ENCODE results near the gene ZNF385C. TPM values are rescaled to one million over a fixed set of nuclear protein-coding genes. Genes with fewer than 3 reads are reported as not detected.

The ZNF385C gene
- total RNA-seq, 2 donors from 2014 or later: 1.4 to 2.1 TPM

DNA sequence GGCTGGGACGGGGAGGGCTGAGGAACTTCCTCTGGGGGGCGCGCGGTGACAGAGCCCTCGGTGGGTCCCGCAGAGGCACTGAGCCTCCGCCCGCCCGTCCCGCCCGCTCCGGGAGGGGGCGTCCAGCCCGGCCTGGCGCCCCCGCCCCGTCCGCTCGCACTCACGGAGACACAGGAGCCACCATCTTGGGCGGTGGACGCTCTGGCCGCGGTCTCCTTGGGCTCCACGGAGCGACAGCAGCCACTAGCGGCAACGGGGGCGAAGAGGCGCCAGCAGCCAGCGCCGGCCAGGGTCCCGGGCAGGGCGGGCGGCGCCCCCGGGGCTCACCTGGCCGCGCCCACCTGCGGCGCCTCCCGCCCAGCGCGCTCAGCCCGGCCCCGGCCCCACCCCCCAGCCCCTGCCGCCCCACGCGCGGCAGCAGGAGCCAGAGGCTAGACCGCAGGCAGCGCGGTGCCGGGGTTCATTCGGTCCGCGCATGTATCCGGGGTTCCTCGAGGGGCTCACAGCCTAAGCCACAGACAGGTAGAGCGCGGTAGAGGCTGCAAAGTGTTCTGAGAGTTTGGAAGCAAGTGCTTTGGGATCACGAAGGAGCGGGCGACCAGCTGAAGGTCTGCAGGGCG lies 47.8 kb downstream of the ZNF385C start, which contains the start of gene C17orf113:
Gene C17orf113, minus strand, starts transcription at position 209 of the 620 bp plus-strand sequence. CDS start 7,225 bp downstream, outside the sequence.
- Histone ChIP-seq H3K27ac (ENCODE audit: low read depth, low read length) (no peak within 1 kb of the TSS), H3K9me3 (ENCODE audit: control insufficient read depth, low read length) (no peaks in the 10 kb centered on the region), H3K4me1 (ENCODE audit: control insufficient read depth, insufficient read depth, low read length) (peaks cover 9% of the 10 kb centered on the region), H3K27me3 (ENCODE audit: control insufficient read depth, insufficient read depth, low read length, poor library complexity, severe bottlenecking) (no peaks in the 10 kb centered on the region), H3K4me3 (ENCODE audit: low read length) (peak within 1 kb of the TSS; percentile 81), H3K36me3 (ENCODE audit: control insufficient read depth, insufficient read depth, low read length) (no peaks in the 10 kb centered on the region), H3K9ac (ENCODE audit: extremely low read depth, low read length, poor library complexity, severe bottlenecking) (no peak within 1 kb of the TSS)
- TF ChIP-seq, protein P1, sequence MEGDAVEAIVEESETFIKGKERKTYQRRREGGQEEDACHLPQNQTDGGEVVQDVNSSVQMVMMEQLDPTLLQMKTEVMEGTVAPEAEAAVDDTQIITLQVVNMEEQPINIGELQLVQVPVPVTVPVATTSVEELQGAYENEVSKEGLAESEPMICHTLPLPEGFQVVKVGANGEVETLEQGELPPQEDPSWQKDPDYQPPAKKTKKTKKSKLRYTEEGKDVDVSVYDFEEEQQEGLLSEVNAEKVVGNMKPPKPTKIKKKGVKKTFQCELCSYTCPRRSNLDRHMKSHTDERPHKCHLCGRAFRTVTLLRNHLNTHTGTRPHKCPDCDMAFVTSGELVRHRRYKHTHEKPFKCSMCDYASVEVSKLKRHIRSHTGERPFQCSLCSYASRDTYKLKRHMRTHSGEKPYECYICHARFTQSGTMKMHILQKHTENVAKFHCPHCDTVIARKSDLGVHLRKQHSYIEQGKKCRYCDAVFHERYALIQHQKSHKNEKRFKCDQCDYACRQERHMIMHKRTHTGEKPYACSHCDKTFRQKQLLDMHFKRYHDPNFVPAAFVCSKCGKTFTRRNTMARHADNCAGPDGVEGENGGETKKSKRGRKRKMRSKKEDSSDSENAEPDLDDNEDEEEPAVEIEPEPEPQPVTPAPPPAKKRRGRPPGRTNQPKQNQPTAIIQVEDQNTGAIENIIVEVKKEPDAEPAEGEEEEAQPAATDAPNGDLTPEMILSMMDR (conservative IDR thresholded peaks at IDR 0.05): peak; percentile 62
- peak; percentile 91 for DNase-seq
- Mint-ChIP-seq H3K4me1 (peaks cover 32% of the 10 kb centered on the region), H3K27ac (peak within 1 kb of the TSS; percentile 41), H3K36me3 (ENCODE audit: low read depth) (no peaks in the 10 kb centered on the region), H3K9me3 (no peaks in the 10 kb centered on the region), H3K27me3 (ENCODE audit: insufficient read depth) (peaks cover 28% of the 10 kb centered on the region), H3K4me3 (peak within 1 kb of the TSS; percentile 74)
- 1 to 27% methylated on average over 11 to 65 of the region's 65 CpGs for WGBS, 2 experiments (ENCODE audit: insufficient coverage in 1 of 2, insufficient read length in 1 of 2)

DNA sequence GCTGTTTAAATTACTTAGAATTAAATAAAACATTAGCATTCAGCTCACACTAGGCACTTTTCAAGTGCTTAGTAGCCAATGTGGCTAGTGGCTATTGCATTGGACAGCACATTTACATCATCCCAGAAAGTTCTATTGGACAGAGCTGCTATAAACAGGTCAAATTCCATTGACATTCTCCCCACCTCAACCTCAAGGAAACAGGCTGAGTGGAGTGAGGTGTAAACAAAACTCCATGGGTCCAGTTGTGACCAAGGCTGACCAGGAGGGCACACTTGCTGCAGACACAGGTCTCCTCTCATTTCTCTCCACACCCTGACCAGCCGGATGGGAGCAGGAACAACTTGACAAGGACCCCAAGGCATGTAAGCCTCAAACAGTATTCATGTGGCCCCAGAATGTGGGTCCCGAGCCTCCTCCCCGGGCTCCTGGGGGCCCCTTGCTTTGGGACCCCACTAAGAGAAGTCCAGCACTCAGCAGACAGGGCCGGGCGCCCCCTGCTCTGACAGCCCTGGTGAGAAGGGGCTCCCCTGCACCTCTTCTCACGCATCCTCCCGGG lies 48.4 kb downstream of the ZNF385C start:
- peaks cover 28% of the 10 kb centered on the region for H3K27me3 Mint-ChIP-seq (ENCODE audit: insufficient read depth)
- H3K27ac Mint-ChIP-seq: no peak overlapping the region
- no peak for DNase-seq
- 6 to 8% methylated on average over 5 to 7 of the region's 7 CpGs for whole genome bisulfite sequencing, 2 experiments (ENCODE audit: insufficient coverage in 1 of 2, insufficient read length in 1 of 2)
- Histone ChIP-seq H3K4me1 (ENCODE audit: control insufficient read depth, insufficient read depth, low read length) (peaks cover 4% of the 10 kb centered on the region), H3K9me3 (ENCODE audit: control insufficient read depth, low read length) (no peaks in the 10 kb centered on the region), H3K9ac (ENCODE audit: extremely low read depth, low read length, poor library complexity, severe bottlenecking) (no peak overlapping the region), H3K27ac (ENCODE audit: low read depth, low read length) (no peak overlapping the region), H3K27me3 (ENCODE audit: control insufficient read depth, insufficient read depth, low read length, poor library complexity, severe bottlenecking) (no peaks in the 10 kb centered on the region), H3K36me3 (ENCODE audit: control insufficient read depth, insufficient read depth, low read length) (no peaks in the 10 kb centered on the region), H3K4me3 (ENCODE audit: low read length) (peak overlapping the region; percentile 79)
- no peaks in the 10 kb centered on the region for H3K36me3 Mint-ChIP-seq (ENCODE audit: low read depth)
- peaks cover 26% of the 10 kb centered on the region for H3K4me1 Mint-ChIP-seq
- H3K4me3 Mint-ChIP-seq: peak overlapping the region; percentile 74
- no peaks in the 10 kb centered on the region for H3K9me3 Mint-ChIP-seq
- TF ChIP-seq, protein P1 (conservative IDR thresholded peaks at IDR 0.05): no peak

DNA sequence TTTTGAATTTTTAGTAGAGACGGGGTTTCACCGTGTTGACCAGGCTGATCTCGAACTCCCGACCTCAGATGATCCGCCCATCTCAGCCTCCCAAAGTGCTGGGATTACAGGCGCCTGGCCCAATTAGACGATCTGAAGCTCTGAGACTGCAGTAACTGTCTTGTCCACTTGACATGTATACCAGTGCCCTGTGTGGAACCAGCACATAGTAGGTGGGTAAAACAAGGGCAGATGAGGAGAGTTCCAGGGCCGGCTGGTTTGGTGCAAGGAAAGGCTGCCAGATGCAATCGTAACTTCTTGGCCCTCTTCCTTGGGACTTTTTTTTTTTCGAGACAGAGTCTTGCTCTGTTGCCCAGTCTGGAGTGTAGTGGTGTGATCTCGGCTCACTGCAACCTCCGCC lies 50.9 kb downstream of the ZNF385C start:
- Mint-ChIP-seq H3K4me3 (no peak overlapping the region), H3K27me3 (ENCODE audit: insufficient read depth) (peaks cover 14% of the 10 kb centered on the region), H3K27ac (no peak overlapping the region), H3K36me3 (ENCODE audit: low read depth) (no peaks in the 10 kb centered on the region), H3K9me3 (no peaks in the 10 kb centered on the region), H3K4me1 (peaks cover 13% of the 10 kb centered on the region)
- WGBS, 2 experiments (ENCODE audit: insufficient coverage in 1 of 2, insufficient read length in 1 of 2): 85% methylated on average over 9 to 10 of the region's 12 CpGs
- no peak overlapping the region for H3K4me3 ChIP-seq (ENCODE audit: low read length)
- DNase-seq: no peak
- H3K9me3 ChIP-seq (ENCODE audit: control insufficient read depth, low read length): no peaks in the 10 kb centered on the region
- H3K9ac ChIP-seq (ENCODE audit: extremely low read depth, low read length, poor library complexity, severe bottlenecking): no peak overlapping the region
- no peaks in the 10 kb centered on the region for H3K36me3 ChIP-seq (ENCODE audit: control insufficient read depth, insufficient read depth, low read length)
- TF ChIP-seq, protein P1 (conservative IDR thresholded peaks at IDR 0.05): no peak
- no peak overlapping the region for H3K27ac ChIP-seq (ENCODE audit: low read depth, low read length)
- peaks cover 4% of the 10 kb centered on the region for H3K4me1 ChIP-seq (ENCODE audit: control insufficient read depth, insufficient read depth, low read length)
- H3K27me3 ChIP-seq (ENCODE audit: control insufficient read depth, insufficient read depth, low read length, poor library complexity, severe bottlenecking): no peaks in the 10 kb centered on the region

Measured in endodermal cell (in vitro differentiated cells).